Measurements from ENCODE around the gene SOWAHA. TPM values are rescaled to one million over a fixed set of nuclear protein-coding genes. Genes with fewer than 3 reads are reported as not detected.

The SOWAHA gene
- total and polyA plus RNA-seq, 2 donors (not counting 1 experiment from before 2014, with no cell fraction given) = not detected

GRCh38 chr5:132778856-132779255 is 34.2 kb upstream of the SOWAHA start:
- Mint-ChIP-seq H3K4me3 (peak overlapping the region; percentile 76), H3K9me3 (ENCODE audit: insufficient read depth) (no peaks in the 10 kb centered on the region), H3K27me3 (peaks cover 44% of the 10 kb centered on the region), H3K27ac (no peak overlapping the region), H3K4me1 (peaks cover 8% of the 10 kb centered on the region)
- Histone ChIP-seq H3K4me2 (replicated peaks; ENCODE audit: low read depth, low read length, poor library complexity, severe bottlenecking) (no peak overlapping the region), H3K4me1 (ENCODE audit: control insufficient read depth in 2 of 2, insufficient read depth in 2 of 2, low read length in 2 of 2) (peaks cover 14 to 16% of the 10 kb centered on the region in 2 donors), H2AFZ (ENCODE audit: insufficient read depth, low read depth, low read length, poor library complexity, severe bottlenecking) (no peak overlapping the region), H3K9ac (ENCODE audit: low read length) (no peak overlapping the region), H3K27ac (ENCODE audit: low read length in 2 of 2) (no peak overlapping the region), H3K9me3 (ENCODE audit: control extremely low read depth in 1 of 3, control insufficient read depth in 2 of 3, insufficient read depth in 1 of 3, low read length in 2 of 3) (peaks cover 0 to 9% (median 2%) of the 10 kb centered on the region in 3 donors), H4K20me1 (ENCODE audit: control insufficient read depth, insufficient read depth, low read length, poor library complexity, severe bottlenecking) (no peaks in the 10 kb centered on the region), H3K79me2 (ENCODE audit: control insufficient read depth, insufficient read depth, low read length) (no peaks in the 10 kb centered on the region), H3K36me3 (replicated peaks in 1 of 2; ENCODE audit: control extremely low read depth in 1 of 2, control insufficient read depth in 1 of 2, extremely low read depth in 1 of 2, insufficient read depth in 2 of 2, low read length in 1 of 2) (no peaks in the 10 kb centered on the region), H3K4me3 (ENCODE audit: control extremely low read depth in 1 of 5, extremely low read depth in 1 of 5, insufficient read depth in 1 of 5, low read depth in 2 of 5, low read length in 4 of 5) (no peak overlapping the region), H3K27me3 (replicated peaks in 1 of 4; ENCODE audit: control extremely low read depth in 1 of 4, control insufficient read depth in 3 of 4, insufficient read depth in 4 of 4, low read length in 3 of 4) (peaks cover 2 to 56% (median 39%) of the 10 kb centered on the region in 4 experiments)
- ChIA-PET CTCF (no interaction called here), POLR2A (no interaction called here)
- intact Hi-C loops (cut with micrococcal nuclease) = no loop called here
- WGBS (ENCODE audit: insufficient coverage) = no CpG with 5 or more reads among the region's 5 CpGs
- TF ChIP-seq CTCF (IDR thresholded peaks at IDR 0.05) (no peak), EZH2 (IDR thresholded peaks at IDR 0.05; ENCODE audit: borderline replicate concordance, insufficient read depth, low read depth, low read length, poor library complexity, severe bottlenecking) (no peak)
- DNase-seq (no peak), ATAC-seq (ENCODE audit: low read depth) (no peak)

GRCh38 chr5:132779961-132780360 is 33.1 kb upstream of the SOWAHA start:
- Histone ChIP-seq H3K9ac (ENCODE audit: low read length) (no peak overlapping the region), H4K20me1 (ENCODE audit: control insufficient read depth, insufficient read depth, low read length, poor library complexity, severe bottlenecking) (no peaks in the 10 kb centered on the region), H3K4me2 (replicated peaks; ENCODE audit: low read depth, low read length, poor library complexity, severe bottlenecking) (no peak overlapping the region), H3K27ac (ENCODE audit: low read length in 2 of 2) (no peak overlapping the region), H2AFZ (ENCODE audit: insufficient read depth, low read depth, low read length, poor library complexity, severe bottlenecking) (no peak overlapping the region), H3K4me1 (ENCODE audit: control insufficient read depth in 2 of 2, insufficient read depth in 2 of 2, low read length in 2 of 2) (peaks cover 14 to 16% of the 10 kb centered on the region in 2 donors), H3K36me3 (replicated peaks in 1 of 2; ENCODE audit: control extremely low read depth in 1 of 2, control insufficient read depth in 1 of 2, extremely low read depth in 1 of 2, insufficient read depth in 2 of 2, low read length in 1 of 2) (no peaks in the 10 kb centered on the region), H3K79me2 (ENCODE audit: control insufficient read depth, insufficient read depth, low read length) (no peaks in the 10 kb centered on the region), H3K9me3 (ENCODE audit: control extremely low read depth in 1 of 3, control insufficient read depth in 2 of 3, insufficient read depth in 1 of 3, low read length in 2 of 3) (peaks cover 0 to 9% (median 2%) of the 10 kb centered on the region in 3 donors), H3K4me3 (ENCODE audit: control extremely low read depth in 1 of 5, extremely low read depth in 1 of 5, insufficient read depth in 1 of 5, low read depth in 2 of 5, low read length in 4 of 5) (no peak overlapping the region), H3K27me3 (replicated peaks in 1 of 4; ENCODE audit: control extremely low read depth in 1 of 4, control insufficient read depth in 3 of 4, insufficient read depth in 4 of 4, low read length in 3 of 4) (peaks cover 2 to 60% (median 41%) of the 10 kb centered on the region in 4 experiments)
- intact Hi-C loops (cut with micrococcal nuclease) = no loop called here
- DNase-seq (no peak), ATAC-seq (ENCODE audit: low read depth) (no peak)
- Mint-ChIP-seq H3K9me3 (ENCODE audit: insufficient read depth) (no peaks in the 10 kb centered on the region), H3K4me1 (peaks cover 8% of the 10 kb centered on the region), H3K27me3 (peaks cover 45% of the 10 kb centered on the region), H3K4me3 (no peak overlapping the region), H3K27ac (no peak overlapping the region)
- TF ChIP-seq CTCF (IDR thresholded peaks at IDR 0.05) = no peak
- no peak for TF ChIP-seq EZH2 (IDR thresholded peaks at IDR 0.05; ENCODE audit: borderline replicate concordance, insufficient read depth, low read depth, low read length, poor library complexity, severe bottlenecking)
- WGBS (ENCODE audit: insufficient coverage) = 100% methylated on average over 2 of the region's 3 CpGs
- POLR2A ChIA-PET = no interaction called here
- CTCF ChIA-PET = no interaction called here
